Stimulated activated CD8-positive, alpha-beta memory T cell treated with anti-CD3 and anti-CD28 coated beads, Interleukin-4, amount 100 ng/mL, for 48 hours (primary cell): Measurements from ENCODE around the gene HIRA.
"Not testable (repeated sequence)": the region's sequence is repeated elsewhere in the genome, so short reads cannot be mapped to it uniquely, and the experiment has no call there.

Source experiments
- DNase-seq: peaks from one replicate; pipeline ENCODE4 v3.0.0-alpha.2; 2020

The HIRA gene

GRCh38 chr22:19382240-19382639, 49.3 kb downstream of the HIRA start:
- DNase-seq, result no peak

GRCh38 chr22:19378344-19378674, 53.2 kb downstream of the HIRA start:
- DNase-seq, result no peak

GRCh38 chr22:19377565-19378343, 53.8 kb downstream of the HIRA start:
- DNase-seq, result no peak

GRCh38 chr22:19376971-19377370, 54.6 kb downstream of the HIRA start:
- DNase-seq, result no peak

- DNase-seq, result no peak
These were observed 55.3 kb downstream of the HIRA start for GRCh38 chr22:19376247-19376646.

- no peak for DNase-seq
These were observed 56.1 kb downstream of the HIRA start for GRCh38 chr22:19375435-19375834.

GRCh38 chr22:19374410-19374809, 57.1 kb downstream of the HIRA start:
- DNase-seq, result no peak

- no peak for DNase-seq
These were observed 58.1 kb downstream of the HIRA start for GRCh38 chr22:19373450-19373849.

- no peak for DNase-seq
These were observed 59.6 kb downstream of the HIRA start for GRCh38 chr22:19371893-19372292.

- DNase-seq, result no peak
These were observed 62.7 kb downstream of the HIRA start for GRCh38 chr22:19368876-19369275.

GRCh38 chr22:19367763-19368367, 63.7 kb downstream of the HIRA start:
- no peak for DNase-seq

GRCh38 chr22:19363541-19363940, 68.0 kb downstream of the HIRA start:
- DNase-seq, result not testable (repeated sequence)

GRCh38 chr22:19361501-19362103, 69.9 kb downstream of the HIRA start:
- no peak for DNase-seq

GRCh38 chr22:19360862-19361261, 70.7 kb downstream of the HIRA start:
- no peak for DNase-seq

GRCh38 chr22:19360300-19360792, 71.2 kb downstream of the HIRA start:
- DNase-seq, result no peak

GRCh38 chr22:19359554-19360299, 71.8 kb downstream of the HIRA start:
- DNase-seq, result no peak

GRCh38 chr22:19358703-19359553, 72.6 kb downstream of the HIRA start:
- DNase-seq, result no peak

GRCh38 chr22:19358195-19358594, 73.3 kb downstream of the HIRA start:
- no peak for DNase-seq

GRCh38 chr22:19357270-19358105, 74.0 kb downstream of the HIRA start:
- no peak for DNase-seq

- DNase-seq, result no peak
These were observed 74.7 kb downstream of the HIRA start for GRCh38 chr22:19356708-19357269.
